HCT116 (cell line): ENCODE data around the gene KIRREL3. TPM values are rescaled to one million over a fixed set of nuclear protein-coding genes. Genes with fewer than 3 reads are reported as not detected.

Source experiments
- ATAC-seq: fragments of 200-7000 bp; cut with Tn5 transposase; 2 replicates; pipeline ENCODE4 v1.9.1; 2020; ENCODE audit warnings: mild to moderate bottlenecking, moderate library complexity
- BruUV-seq: library from RNA; stranded (reverse); fragments of 400-500 nt; replicated peaks from 2 replicates; lab custom pipeline; 2021; lab: Mats Ljungman, UMichigan
- CTCF ChIA-PET: fragments of 300-600 bp; sonication (Branson Sonifier 250); formaldehyde crosslinking; loops from one replicate; lab custom pipeline; 2021; ENCODE audit warnings: antibody characterized with exemption; lab: Charles Lee
- POLR2A ChIA-PET: fragments of 300-600, 350-600 bp; sonication (Branson Sonifier 250); formaldehyde crosslinking; loops from one replicate; lab custom pipeline; 2021; ENCODE audit warnings: antibody characterized with exemption; lab: Charles Lee
- RAD21 ChIA-PET, 2 experiments: fragments of 300-600 bp; sonication (Branson Sonifier 250); formaldehyde crosslinking; loops; one replicate each; lab custom pipeline; 2023; ENCODE audit warnings: low total read pairs in 2 of 2; ENCODE audit not compliant: uncharacterized antibody in 2 of 2, unreplicated experiment in 2 of 2, low non-redundant PET in 1 of 2; lab: Charles Lee
- DNase-seq: peaks from one replicate; pipeline ENCODE4 v3.0.0-alpha.2; 2010; ENCODE audit warnings: low read depth, low spot score
- H2AFZ ChIP-seq: fragments of 200-600 bp; shearing (Covaris generic), sonication (generic); 2 replicates; pipeline ENCODE4 v1.6.1; 2017; ENCODE audit warnings: low read depth, mixed run types, mixed read lengths, antibody characterized with exemption, low read length; ENCODE audit not compliant: poor library complexity, severe bottlenecking
- H3K27ac ChIP-seq: 2 replicates; pipeline ENCODE4 v1.5.1; 2012; ENCODE audit warnings: low read depth, low read length
- H3K27me3 ChIP-seq: fragments of 200-600 bp; sonication (generic); 2 replicates; pipeline ENCODE4 v1.6.1; 2016; ENCODE audit warnings: mixed run types, low read length, mixed read lengths; ENCODE audit not compliant: insufficient read depth
- H3K36me3 ChIP-seq, 2 experiments: fragments of 200-500 bp in 1 of 2; fragments of 200-600 bp in 1 of 2; sonication (Bioruptor generic) in 1 of 2; sonication (generic) in 1 of 2; 2 replicates each; pipeline versions ENCODE4 v1.5.1 to v1.6.1; 2014 to 2016; ENCODE audit warnings: low read length in 2 of 2, inconsistent platforms in 1 of 2, mixed read lengths in 1 of 2, mixed run types in 1 of 2; ENCODE audit not compliant: insufficient read depth in 2 of 2, control insufficient read depth in 1 of 2
- H3K4me1 ChIP-seq, 2 experiments: fragments of 200-600 bp in 1 of 2; sonication (generic) in 1 of 2; 2 replicates each; pipeline versions ENCODE4 v1.5.1 to v1.6.1; 2012 to 2017; ENCODE audit warnings: low read length in 2 of 2, inconsistent platforms in 1 of 2, mild to moderate bottlenecking in 1 of 2, mixed read lengths in 1 of 2, mixed run types in 1 of 2, moderate library complexity in 1 of 2; ENCODE audit not compliant: insufficient read depth in 2 of 2, control insufficient read depth in 1 of 2
- H3K4me2 ChIP-seq: fragments of 200-600 bp; sonication (generic); 2 replicates; pipeline ENCODE4 v1.6.1; 2017; ENCODE audit warnings: mixed run types, low read length, mixed read lengths
- H3K4me3 ChIP-seq, 2 experiments: fragments of 200-600 bp in 1 of 2; sonication (generic) in 1 of 2; replicated peaks in 1 of 2; 2 replicates each; pipeline ENCODE4 v1.5.1; 2011 to 2016; ENCODE audit warnings: low read length in 2 of 2, control low read depth in 1 of 2, low read depth in 1 of 2, mild to moderate bottlenecking in 1 of 2, mixed read lengths in 1 of 2, mixed run types in 1 of 2
- H3K79me2 ChIP-seq: fragments of 200-600 bp; sonication (generic); 2 replicates; pipeline ENCODE4 v1.6.1; 2017; ENCODE audit warnings: mild to moderate bottlenecking, mixed run types, low read length, moderate library complexity, mixed read lengths; ENCODE audit not compliant: insufficient read depth
- H3K9ac ChIP-seq: fragments of 200-600 bp; sonication (generic); 2 replicates; pipeline ENCODE4 v1.6.1; 2016; ENCODE audit warnings: low read length, mixed read lengths
- H3K9me2 ChIP-seq: fragments of 200-600 bp; sonication (generic), shearing (Covaris generic); 2 replicates; pipeline ENCODE4 v1.6.1; 2017; ENCODE audit warnings: mixed run types, mild to moderate bottlenecking, moderate library complexity; ENCODE audit not compliant: insufficient read depth
- H3K9me3 ChIP-seq, 2 experiments: fragments of 200-500 bp in 1 of 2; fragments of 200-600 bp in 1 of 2; sonication (Bioruptor generic) in 1 of 2; sonication (generic) in 1 of 2; 2 replicates each; pipeline ENCODE4 v1.6.1; 2014 to 2017; ENCODE audit warnings: low read length in 2 of 2, mixed read lengths in 2 of 2, inconsistent platforms in 1 of 2, low read depth in 1 of 2, mild to moderate bottlenecking in 1 of 2, mixed run types in 1 of 2, moderate library complexity in 1 of 2; ENCODE audit not compliant: control insufficient read depth in 1 of 2, insufficient read depth in 1 of 2
- H4K20me1 ChIP-seq: fragments of 200-600 bp; sonication (generic), shearing (Covaris generic); 2 replicates; pipeline ENCODE4 v1.6.1; 2017; ENCODE audit warnings: mixed run types, mild to moderate bottlenecking, moderate library complexity; ENCODE audit not compliant: insufficient read depth
- CEBPB ChIP-seq: IDR thresholded peaks from 2 replicates; pipeline ENCODE4 v1.6.1; 2012; ENCODE audit warnings: low read depth
- EZH2 ChIP-seq: fragments of 200-600 bp; sonication (generic); IDR thresholded peaks from 2 replicates; pipeline ENCODE4 v1.6.1; 2017; ENCODE audit warnings: antibody characterized with exemption, mixed run types
- REST ChIP-seq: IDR thresholded peaks from 2 replicates; pipeline ENCODE4 v1.6.1; 2012; ENCODE audit warnings: low read depth
- SIN3A ChIP-seq: IDR thresholded peaks from 2 replicates; pipeline ENCODE4 v1.6.1; 2012; ENCODE audit warnings: low read depth
- ZFX ChIP-seq: fragments of 450-650 bp; IDR thresholded peaks from 2 replicates; pipeline ENCODE4 v1.6.1; 2017
- ZNF274 ChIP-seq: fragments of 200-500 bp; sonication (Bioruptor generic); IDR thresholded peaks from 2 replicates; pipeline ENCODE4 v1.6.1; 2014; ENCODE audit warnings: mild to moderate bottlenecking, low read depth, low read length, inconsistent platforms
- intact Hi-C: fragments of 100-400 bp; cut with micrococcal nuclease; formaldehyde crosslinking; loops from 2 replicates; pipeline ENCODE4 v1.10.0; 2022
- total RNA-seq: library from RNA; stranded (reverse); gene quantifications from one replicate; pipeline ENCODE4 v1.2.1, GENCODE V29; 2021; ENCODE audit not compliant: unreplicated experiment
- TF ChIP-seq, protein P1 (sequence below): IDR thresholded peaks from 2 replicates; pipeline ENCODE4 v1.6.1; 2012
- TF ChIP-seq, protein P2 (sequence below): IDR thresholded peaks from 2 replicates; pipeline ENCODE4 v1.6.1; 2012

Gene KIRREL3
- total RNA-seq, 1 experiment from 2014 or later, result not detected

DNA sequence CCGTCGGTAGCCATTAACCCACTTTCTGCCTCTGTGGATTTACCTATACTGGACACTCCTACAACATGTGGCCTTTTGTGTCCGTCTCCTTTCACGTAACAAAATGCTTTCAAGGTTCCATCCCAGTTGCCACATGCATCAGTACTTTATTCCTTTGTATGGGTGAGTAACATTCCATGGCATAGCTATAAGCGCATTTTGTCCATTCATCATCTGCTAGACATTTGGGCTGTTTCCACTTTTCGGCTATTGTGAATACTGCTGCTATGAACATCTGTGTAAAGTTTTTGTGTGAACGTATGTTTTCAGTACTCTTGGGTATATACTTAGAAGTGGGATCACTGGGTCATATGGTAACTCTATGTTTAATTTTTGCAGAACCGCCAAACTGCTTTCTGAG is 387.9 kb downstream of the KIRREL3 start:
- H3K4me3 ChIP-seq, result no peak overlapping the region
- H3K4me1 ChIP-seq, result no peaks in the 10 kb centered on the region
- H3K36me3 ChIP-seq, result no peaks in the 10 kb centered on the region
- intact Hi-C loops, result no loop called here
- ChIA-PET CTCF (no interaction called here), RAD21 (no interaction called here), POLR2A (no interaction called here)
- no TSS peak for BruUV-seq
- no peaks in the 10 kb centered on the region for H3K79me2 ChIP-seq
- peaks cover 41% of the 10 kb centered on the region for H3K27me3 ChIP-seq
- H3K27ac ChIP-seq, result no peak overlapping the region
- no peak overlapping the region for H3K4me2 ChIP-seq
- no peak overlapping the region for H2AFZ ChIP-seq
- ATAC-seq (no peak), DNase-seq (no peak)
- H4K20me1 ChIP-seq, result no peaks in the 10 kb centered on the region
- no peaks in the 10 kb centered on the region for H3K9me2 ChIP-seq
- TF ChIP-seq ZNF274 (no peak), ZFX (no peak), CEBPB (no peak), EZH2 (no peak), SIN3A (no peak), REST (no peak)
- TF ChIP-seq, protein P1, sequence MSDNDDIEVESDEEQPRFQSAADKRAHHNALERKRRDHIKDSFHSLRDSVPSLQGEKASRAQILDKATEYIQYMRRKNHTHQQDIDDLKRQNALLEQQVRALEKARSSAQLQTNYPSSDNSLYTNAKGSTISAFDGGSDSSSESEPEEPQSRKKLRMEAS, result no peak
- TF ChIP-seq, protein P2, sequence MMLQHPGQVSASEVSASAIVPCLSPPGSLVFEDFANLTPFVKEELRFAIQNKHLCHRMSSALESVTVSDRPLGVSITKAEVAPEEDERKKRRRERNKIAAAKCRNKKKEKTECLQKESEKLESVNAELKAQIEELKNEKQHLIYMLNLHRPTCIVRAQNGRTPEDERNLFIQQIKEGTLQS, result no peak
- no peaks in the 10 kb centered on the region for H3K9me3 ChIP-seq
- no peak overlapping the region for H3K9ac ChIP-seq
